Heart left ventricle (tissue), 16 donors: ENCODE results near the gene NTM. TPM values are rescaled to one million over a fixed set of nuclear protein-coding genes. Genes with fewer than 3 reads are reported as not detected.

ENCODE experiments used
- ATAC-seq, 4 donors: fragments of 200-7000 bp; cut with Tn5 transposase; one replicate each; pipeline ENCODE4 v1.9.1; 2020 to 2022; ENCODE audit warnings: moderate library complexity in 4 of 4, mild to moderate bottlenecking in 3 of 4, moderate number of reproducible peaks in 1 of 4
- DNase-seq, 5 donors: peaks; one replicate each; pipeline ENCODE4 v3.0.0-alpha.2; 2020
- H3K27ac ChIP-seq, 12 donors: fragments of 200-600 bp; sonication (generic) in 4 of 12; one replicate each; pipeline versions ENCODE4 v1.5.0 to v1.8.0; 2016 to 2022; ENCODE audit warnings: mild to moderate bottlenecking in 2 of 12
- H3K27me3 ChIP-seq, 9 donors: fragments of 200-600 bp; sonication (generic) in 2 of 9; one replicate each; pipeline versions ENCODE4 v1.5.1 to v1.8.0; 2016 to 2022; ENCODE audit warnings: mild to moderate bottlenecking in 3 of 9
- H3K36me3 ChIP-seq, 9 donors: fragments of 200-600 bp; sonication (generic) in 2 of 9; one replicate each; pipeline versions ENCODE4 v1.5.0 to v1.8.0; 2018 to 2022; ENCODE audit warnings: mild to moderate bottlenecking in 2 of 9
- H3K4me1 ChIP-seq, 12 donors: fragments of 200-600 bp; sonication (generic) in 4 of 12; one replicate each; pipeline versions ENCODE4 v1.5.0 to v1.8.0; 2016 to 2022; ENCODE audit warnings: mild to moderate bottlenecking in 3 of 12
- H3K4me3 ChIP-seq, 12 donors: fragments of 200-600 bp; sonication (generic) in 4 of 12; one replicate each; pipeline versions ENCODE4 v1.5.0 to v1.8.0; 2017 to 2022; ENCODE audit warnings: mild to moderate bottlenecking in 9 of 12, moderate library complexity in 4 of 12
- H3K9me3 ChIP-seq, 12 donors: fragments of 200-600 bp; sonication (generic) in 4 of 12; one replicate each; pipeline versions ENCODE4 v1.5.0 to v1.8.0; 2016 to 2022; ENCODE audit warnings: mild to moderate bottlenecking in 1 of 12
- CTCF ChIP-seq, 12 donors: fragments of 200-600 bp; sonication (generic) in 4 of 12; IDR thresholded peaks; one replicate each; pipeline versions ENCODE4 v1.5.0 to v1.8.0; 2018 to 2022; ENCODE audit warnings: antibody characterized with exemption in 12 of 12, mild to moderate bottlenecking in 5 of 12
- POLR2A ChIP-seq, 2 donors: fragments of 450-650 bp; IDR thresholded peaks; one replicate each; pipeline ENCODE4 v1.6.1; 2017; ENCODE audit warnings: antibody characterized with exemption in 2 of 2, mild to moderate bottlenecking in 2 of 2, moderate library complexity in 2 of 2
- WGBS, 4 donors: extraction: QIAGEN DNeasy Blood & Tissue Kit in 2 of 4; methylation state at CpG; one replicate each; pipeline versions ENCODE4 v1.1.5 to v1.1.7; 2013 to 2018; 5-methylcytosine and 5-hydroxymethylcytosine counted together
- intact Hi-C, 10 donors: fragments of 100-400 bp; cut with DNase I; formaldehyde crosslinking; loops; one replicate each; pipeline versions ENCODE4 v1.11.1 to v1.14.2; 2022
- polyA plus RNA-seq, 2 donors: library from polyadenylated mRNA; stranded (reverse); fragments of 200-250 nt; gene quantifications; one replicate each; pipeline ENCODE4 v1.2.3, GENCODE V29; 2013
- total RNA-seq, 9 donors: library from RNA; depleted of rRNA in 2 of 9; stranded (reverse); fragments of >200 nt in 2 of 9; fragmentation: NEBNext Ultra II Directional in 3 of 9; extraction: Animal tissue kit (Norgen Biotek cat#: 25700) in 3 of 9; gene quantifications; one replicate each; pipeline versions ENCODE4 v1.1.0 to v1.2.4, GENCODE V29; 2016 to 2023
- donor health status: ischemic (EF 13 %, LVEDD 7.1; RV severe dilation, severe dysfunction).
- donor health status: healthy with polysubstance abuse.
- donor health status: DM: no; HTN: yes; CAD: no.
- donor health status: DM: no; HTN: no; CAD: no.
- donor health status: ischemic (EF 25% LVEDD 6.9; RV normal size, moderate dysfunction).
- donor health status: ischemic (EF 25% LVEDD 5.7; RV mildly dilated, moderate dysfunction).
- donor health status: healthy.
- donor health status: DM: yes; HTN: yes; CAD: no.
- donor health status: ischemic (EF 35%, LVEDD 5.7; RV mildly dilated, moderate dysfunction).
- donor health status: nonischemic (EF 11% LVEDD 7.7; RV severe dilation, severe dysfunction).
- donor health status: DM: yes; HTN: yes; CAD: no.
- donor health status: PGD.
- donor health status: ischemic (EF 29% LVEDD 5.4; RV normal size, mild dysfunction).
- donor health status: nonischemic (EF 23%, LVEDD 6.1; RV moderate dilation, normal function).

NTM gene
- total and polyA plus RNA-seq, 11 donors, result 0.40 to 7.7 (median 1.5) TPM

- Histone ChIP-seq H3K9me3 (no peaks in the 10 kb centered on the region), H3K27me3 (no peaks in the 10 kb centered on the region), H3K36me3 (no peaks in the 10 kb centered on the region), H3K4me3 (no peak overlapping the region), H3K27ac (no peak overlapping the region), H3K4me1 (no peaks in the 10 kb centered on the region)
- DNase-seq, result no peak
- ATAC-seq, result no peak
- intact Hi-C loops, result no loop called here
- 62 to 81% (median 68%) methylated on average over 5 of the region's 5 CpGs for WGBS, 4 donors
- TF ChIP-seq POLR2A (IDR thresholded peaks at IDR 0.05), result no peak
- no peak for TF ChIP-seq CTCF (IDR thresholded peaks at IDR 0.05)
These were observed 227.9 kb downstream of the NTM start for GRCh38 chr11:131598305-131598704.

GRCh38 chr11:131599285-131599684 is 228.9 kb downstream of the NTM start:
- Histone ChIP-seq H3K27me3 (peaks cover 0 to 5% (median 0%) of the 10 kb centered on the region in 9 donors), H3K4me3 (no peak overlapping the region), H3K36me3 (no peaks in the 10 kb centered on the region), H3K9me3 (no peaks in the 10 kb centered on the region), H3K4me1 (no peaks in the 10 kb centered on the region), H3K27ac (no peak overlapping the region)
- ATAC-seq, result no peak
- WGBS, 4 donors, result 77 to 84% (median 81%) methylated on average over 8 of the region's 8 CpGs
- no peak for DNase-seq
- intact Hi-C loops, result no loop called here
- TF ChIP-seq CTCF (IDR thresholded peaks at IDR 0.05), result no peak
- no peak for TF ChIP-seq POLR2A (IDR thresholded peaks at IDR 0.05)

DNA sequence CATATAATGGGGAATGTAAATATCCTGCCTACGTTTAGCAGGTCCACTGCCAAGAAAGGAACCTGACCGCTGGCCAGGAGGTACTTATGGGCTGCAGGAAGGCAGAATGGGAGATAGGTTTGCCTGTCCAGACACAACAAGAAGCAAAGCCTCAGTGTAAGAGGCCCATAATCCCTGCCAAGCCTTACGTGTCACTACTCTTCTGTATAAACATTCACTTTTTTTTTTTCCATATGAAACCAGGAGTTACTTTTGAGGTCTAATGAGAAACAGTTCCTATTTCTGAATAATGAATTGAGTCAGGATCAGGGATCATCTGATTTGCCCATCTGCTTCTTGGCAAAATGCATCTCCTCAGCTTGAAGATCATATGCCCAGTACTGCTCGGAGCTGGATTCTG is 230.2 kb downstream of the NTM start:
- intact Hi-C loops, result no loop called here

DNA sequence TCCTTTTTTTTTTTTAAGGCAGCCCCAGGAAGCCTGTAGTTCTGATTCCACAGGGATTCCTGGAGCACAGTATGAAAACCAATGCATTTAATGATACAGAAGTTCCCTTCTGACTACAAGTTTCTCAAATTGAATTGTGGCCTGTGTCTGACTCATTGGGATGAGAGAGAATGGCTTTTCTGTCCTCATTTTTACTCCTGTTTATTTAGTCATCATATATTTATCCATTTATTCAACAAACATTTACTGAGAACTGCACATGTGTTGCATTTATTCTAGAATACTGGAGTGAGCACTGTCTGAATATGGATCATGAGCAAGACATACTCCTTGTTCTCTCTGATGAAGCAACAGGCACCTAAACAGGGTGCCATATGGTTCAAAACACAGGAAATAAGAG is 231.2 kb downstream of the NTM start:
- H3K27ac ChIP-seq, result no peak overlapping the region
- H3K4me3 ChIP-seq, result no peak overlapping the region
- H3K9me3 ChIP-seq, result peaks cover 0 to 6% (median 0%) of the 10 kb centered on the region in 12 donors
- no peaks in the 10 kb centered on the region for H3K36me3 ChIP-seq
- H3K27me3 ChIP-seq, result peaks cover 0 to 5% (median 0%) of the 10 kb centered on the region in 9 donors
- DNase-seq, result no peak
- intact Hi-C loops, result no loop called here
- H3K4me1 ChIP-seq, result no peaks in the 10 kb centered on the region
- TF ChIP-seq POLR2A (IDR thresholded peaks at IDR 0.05), result no peak
- no peak for TF ChIP-seq CTCF (IDR thresholded peaks at IDR 0.05)
- ATAC-seq, result no peak

More for the DNA sequence above, 230.2 kb downstream of the NTM start:
- Histone ChIP-seq H3K27ac (no peak overlapping the region), H3K9me3 (peaks cover 0 to 6% (median 0%) of the 10 kb centered on the region in 12 donors), H3K27me3 (peaks cover 0 to 5% (median 0%) of the 10 kb centered on the region in 9 donors), H3K4me1 (no peaks in the 10 kb centered on the region), H3K4me3 (no peak overlapping the region), H3K36me3 (no peaks in the 10 kb centered on the region)
- DNase-seq, result no peak
- 43 to 59% (median 56%) methylated on average over 4 of the region's 4 CpGs for WGBS, 4 donors
- ATAC-seq, result no peak
- TF ChIP-seq POLR2A (IDR thresholded peaks at IDR 0.05), result no peak
- no peak for TF ChIP-seq CTCF (IDR thresholded peaks at IDR 0.05)
